GM13976 (cell line): ENCODE data around the gene RGL2.

Source experiments
- DNase-seq: peaks from one replicate; pipeline ENCODE4 v3.0.0; 2012; ENCODE audit warnings: low spot score
- in situ Hi-C: fragments of 300-500 bp; cut with MboI; formaldehyde crosslinking; loops from one replicate; pipeline ENCODE4 v1.12.0; 2022; ENCODE audit warnings: low sequenced_read_pairs, mixed read lengths, inconsistent platforms; ENCODE audit not compliant: unreplicated experiment
- TF ChIP-seq, protein P1 (sequence below): IDR thresholded peaks from 2 replicates; pipeline ENCODE4 v1.5.1; 2012; ENCODE audit warnings: borderline replicate concordance, mild to moderate bottlenecking; ENCODE audit not compliant: insufficient read depth; ENCODE audit errors: extremely low read depth, missing control alignments, control extremely low read depth

The RGL2 gene

DNA sequence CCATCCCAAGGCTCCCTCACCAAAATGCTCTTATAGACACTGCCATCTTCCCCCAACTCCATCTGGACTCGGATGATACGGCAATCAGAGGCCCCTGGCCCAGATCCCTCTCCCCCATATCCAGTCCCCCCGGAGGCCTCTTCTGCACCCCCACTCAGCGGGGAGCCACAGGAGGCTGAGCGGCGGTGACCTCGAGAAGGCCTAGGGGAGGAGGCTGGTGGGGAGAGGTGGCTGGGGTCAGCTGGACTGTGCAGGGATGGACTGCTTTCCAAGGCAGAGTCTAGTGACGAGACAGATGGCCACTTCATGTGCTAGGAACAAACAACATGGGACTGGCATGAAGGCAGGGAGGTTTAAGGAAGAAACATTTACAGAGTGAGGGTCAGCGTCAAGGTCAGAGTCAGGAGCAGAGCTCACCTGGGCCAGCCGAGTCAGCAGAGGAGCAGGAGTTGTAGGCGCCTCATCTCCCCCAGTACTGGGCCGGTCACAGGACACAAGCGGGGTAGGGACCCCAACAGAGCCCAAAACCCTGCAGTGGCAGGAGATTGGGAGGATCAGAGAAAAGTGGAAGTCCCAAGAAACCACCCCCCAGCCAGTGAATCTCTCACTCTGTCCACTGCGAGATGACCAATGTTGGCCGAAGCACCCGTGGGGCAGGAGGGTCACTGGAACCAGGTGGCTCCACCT, 5.6 kb downstream of the RGL2 start:
- no peak for DNase-seq
- TF ChIP-seq, protein P1, sequence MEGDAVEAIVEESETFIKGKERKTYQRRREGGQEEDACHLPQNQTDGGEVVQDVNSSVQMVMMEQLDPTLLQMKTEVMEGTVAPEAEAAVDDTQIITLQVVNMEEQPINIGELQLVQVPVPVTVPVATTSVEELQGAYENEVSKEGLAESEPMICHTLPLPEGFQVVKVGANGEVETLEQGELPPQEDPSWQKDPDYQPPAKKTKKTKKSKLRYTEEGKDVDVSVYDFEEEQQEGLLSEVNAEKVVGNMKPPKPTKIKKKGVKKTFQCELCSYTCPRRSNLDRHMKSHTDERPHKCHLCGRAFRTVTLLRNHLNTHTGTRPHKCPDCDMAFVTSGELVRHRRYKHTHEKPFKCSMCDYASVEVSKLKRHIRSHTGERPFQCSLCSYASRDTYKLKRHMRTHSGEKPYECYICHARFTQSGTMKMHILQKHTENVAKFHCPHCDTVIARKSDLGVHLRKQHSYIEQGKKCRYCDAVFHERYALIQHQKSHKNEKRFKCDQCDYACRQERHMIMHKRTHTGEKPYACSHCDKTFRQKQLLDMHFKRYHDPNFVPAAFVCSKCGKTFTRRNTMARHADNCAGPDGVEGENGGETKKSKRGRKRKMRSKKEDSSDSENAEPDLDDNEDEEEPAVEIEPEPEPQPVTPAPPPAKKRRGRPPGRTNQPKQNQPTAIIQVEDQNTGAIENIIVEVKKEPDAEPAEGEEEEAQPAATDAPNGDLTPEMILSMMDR = no peak
- in situ Hi-C loops = no loop called here

DNA sequence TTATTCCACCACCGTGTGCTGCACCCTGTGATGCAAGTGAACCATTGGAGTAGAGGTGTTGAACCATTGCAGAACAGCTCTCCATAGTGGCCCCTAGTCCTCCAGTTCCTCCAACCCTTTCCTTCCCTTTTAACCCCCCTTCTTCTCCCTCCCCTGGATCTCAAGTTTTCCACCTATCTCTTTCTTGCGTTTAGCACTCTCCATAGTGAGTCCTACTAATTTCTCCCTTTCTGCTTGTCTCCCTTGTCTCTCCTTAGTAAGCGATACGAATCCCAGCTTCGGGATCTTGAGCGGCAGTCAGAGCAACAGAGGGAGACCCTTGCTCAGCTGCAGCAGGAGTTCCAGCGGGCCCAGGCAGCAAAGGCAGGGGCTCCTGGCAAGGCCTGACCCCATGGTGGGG, 8.3 kb downstream of the RGL2 start:
- in situ Hi-C loops = no loop called here
- no peak for DNase-seq
- TF ChIP-seq, protein P1 = no peak

DNA sequence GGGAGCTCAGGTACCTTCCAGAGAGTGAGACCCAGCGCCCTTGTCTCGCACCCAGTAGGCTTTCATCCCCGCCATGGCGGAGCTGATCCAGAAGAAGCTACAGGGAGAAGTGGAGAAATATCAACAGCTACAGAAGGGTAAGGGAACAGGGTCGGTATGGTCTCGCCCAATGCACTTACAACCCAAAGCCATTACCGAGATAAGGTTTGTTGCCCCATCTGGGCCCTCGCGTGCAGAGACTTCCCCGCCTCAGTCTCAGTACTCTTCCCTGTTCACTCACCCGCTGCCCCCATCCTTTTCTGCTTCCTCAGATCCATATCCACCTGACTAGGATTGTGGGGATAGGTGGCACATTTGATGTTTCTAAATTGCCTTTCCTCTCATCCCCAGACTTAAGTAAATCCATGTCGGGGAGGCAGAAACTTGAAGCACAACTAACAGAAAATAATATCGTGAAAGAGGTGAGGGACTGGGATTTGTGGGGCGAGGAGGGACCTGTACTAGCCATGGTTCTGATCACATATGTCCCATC, 8.9 kb downstream of the RGL2 start:
- in situ Hi-C loops = no loop called here
- DNase-seq = no peak
- TF ChIP-seq, protein P1 = no peak

DNA sequence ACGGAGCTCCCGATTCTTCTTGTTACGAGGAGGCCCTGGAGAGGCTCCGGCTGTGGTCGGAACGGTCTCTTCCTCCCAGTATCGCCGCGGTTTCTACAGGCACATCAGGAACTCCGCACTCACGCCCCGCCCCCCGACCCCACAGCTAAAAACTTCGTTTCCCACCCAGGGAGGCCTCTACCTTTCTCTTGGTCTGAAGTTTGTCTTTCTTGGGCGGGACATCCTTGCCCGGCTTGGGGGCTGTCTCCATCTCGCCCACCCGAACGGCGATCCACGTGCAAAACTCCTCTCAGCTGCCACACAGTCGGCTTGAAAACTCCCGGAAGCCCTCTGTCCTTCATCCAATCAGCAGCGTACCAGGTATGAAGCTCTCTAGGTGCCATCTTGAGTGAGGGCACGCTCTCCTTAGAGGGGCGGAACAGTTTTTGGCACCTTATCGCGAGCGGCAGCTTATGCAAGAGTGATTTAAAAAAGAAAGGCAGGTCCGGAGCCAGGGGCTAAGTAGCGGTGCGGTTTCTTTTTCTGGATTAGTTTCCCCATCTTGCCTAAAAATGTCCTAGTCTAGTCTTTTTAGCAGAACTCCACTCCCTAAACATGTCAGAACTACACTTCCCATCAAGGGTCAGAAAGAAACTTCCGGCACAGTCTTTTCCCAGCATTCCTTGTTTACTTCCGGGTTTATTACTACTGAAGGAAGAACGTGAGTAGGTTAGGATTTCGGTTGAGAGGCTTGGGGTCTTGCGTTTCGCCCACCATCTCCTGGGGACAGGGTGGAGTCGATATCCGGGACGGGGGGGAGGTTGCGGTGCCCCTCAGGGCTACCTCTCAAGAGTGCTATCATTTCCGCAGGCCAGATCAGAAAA, 9.6 kb downstream of the RGL2 start, which contains the start of the genes PFDN6 and WDR46:
TSS of gene PFDN6 (plus strand) at position 681 of the 863 bp plus-strand sequence. CDS start 256 bp downstream, outside the sequence.
TSS of gene WDR46 (minus strand) at position 319 of the 863 bp plus-strand sequence. CDS start at position 250, 69 bp downstream.
- TF ChIP-seq, protein P1 = no peak
- DNase-seq = peak; percentile 94
- in situ Hi-C loops = no loop called here

DNA sequence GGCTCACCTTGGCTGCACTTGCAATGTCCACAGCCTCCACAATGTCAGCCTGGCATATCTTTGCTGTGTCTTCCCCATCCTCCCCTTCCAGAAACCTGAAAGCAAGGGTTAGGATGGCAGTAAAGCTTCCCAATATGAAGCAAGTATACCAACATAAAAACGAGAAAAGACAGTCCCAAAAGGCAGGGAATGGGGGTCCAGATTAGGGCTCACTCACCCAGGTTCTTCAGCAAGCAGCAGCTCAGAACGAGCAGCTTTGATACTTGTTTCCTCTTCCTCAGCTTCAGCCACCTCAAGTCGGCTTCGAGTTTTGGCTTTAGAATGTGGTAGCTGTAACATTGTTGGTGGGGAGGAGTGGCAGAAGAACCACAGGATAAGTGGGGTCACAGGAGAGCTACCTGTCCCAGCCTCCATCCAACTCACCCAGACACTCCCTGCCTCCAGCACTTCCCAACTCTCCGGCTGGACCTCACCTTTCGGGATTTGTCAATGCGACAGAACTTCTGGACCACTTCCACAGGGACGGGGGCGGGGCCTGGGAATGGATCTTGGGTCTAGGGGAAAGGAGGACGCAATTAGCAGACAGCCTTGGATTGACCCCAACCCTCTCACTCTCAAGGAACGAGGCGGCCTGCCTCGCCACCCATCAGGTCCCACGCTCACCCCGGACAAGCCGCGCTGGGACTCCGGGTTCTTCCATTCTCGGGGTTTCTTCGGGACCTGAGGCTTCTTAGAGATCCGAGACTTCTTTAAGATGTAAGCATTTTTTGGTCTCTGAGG, 10.4 kb downstream of the RGL2 start:
- TF ChIP-seq, protein P1 = no peak
- no peak for DNase-seq
- in situ Hi-C loops = no loop called here
